ENCODE data around the gene TSPAN31. TPM values are rescaled to one million over a fixed set of nuclear protein-coding genes. Genes with fewer than 3 reads are reported as not detected.

TSPAN31 gene
- total RNA-seq, 4 donors from 2014 or later: 25.5 to 58.9 (median 32.2) TPM

- H3K4me3 ChIP-seq: peak overlapping the region in 1 of 4 donors; percentile 29
- intact Hi-C loops (cut with DNase I; ENCODE audit: low total_unique reads): no loop called here
- DNase-seq: no peak
- peaks cover 33 to 41% (median 37%) of the 10 kb centered on the region in 3 donors for H3K27me3 ChIP-seq
- no peak for TF ChIP-seq POLR2A (IDR thresholded peaks at IDR 0.05)
- no peak for TF ChIP-seq CTCF (IDR thresholded peaks at IDR 0.05 in 4 of 5, conservative IDR thresholded peaks at IDR 0.05 in 1 of 5)
- H3K27ac ChIP-seq: peak overlapping the region in 3 of 4 donors; percentile 54 to 93 (median 62)
- no peaks in the 10 kb centered on the region for H3K9me3 ChIP-seq
- H3K36me3 ChIP-seq: peaks cover 0 to 1% of the 10 kb centered on the region in 2 donors
- H3K4me1 ChIP-seq: peaks cover 19 to 20% of the 10 kb centered on the region in 2 donors
- no peak for ATAC-seq
- in situ Hi-C loops (cut with MboI; ENCODE audit: low sequenced_read_pairs in 4 of 4): no loop called here
These were observed 3.4 kb upstream of the TSPAN31 start for GRCh38 chr12:57741413-57741789.

- Histone ChIP-seq H3K4me1 (peaks cover 17 to 19% of the 10 kb centered on the region in 2 donors), H3K4me3 (peak overlapping the region in 1 of 4 donors; percentile 29), H3K36me3 (peaks cover 0 to 8% of the 10 kb centered on the region in 2 donors), H3K27ac (peak overlapping the region; percentile 31 to 93 (median 58)), H3K9me3 (no peaks in the 10 kb centered on the region), H3K27me3 (peaks cover 26 to 34% (median 30%) of the 10 kb centered on the region in 3 donors)
- ATAC-seq (no peak), DNase-seq (no peak)
- TF ChIP-seq CTCF (IDR thresholded peaks at IDR 0.05 in 4 of 5, conservative IDR thresholded peaks at IDR 0.05 in 1 of 5) (no peak), POLR2A (IDR thresholded peaks at IDR 0.05) (no peak)
- in situ Hi-C loops (cut with MboI; ENCODE audit: low sequenced_read_pairs in 4 of 4) (no loop called here), intact Hi-C loops (cut with DNase I; ENCODE audit: low total_unique reads) (no loop called here)
These were observed 2.7 kb upstream of the TSPAN31 start for GRCh38 chr12:57741844-57742738.

- H3K4me3 ChIP-seq: peak overlapping the region in 1 of 4 donors; percentile 81
- H3K4me1 ChIP-seq: peaks cover 10 to 12% of the 10 kb centered on the region in 2 donors
- intact Hi-C loops (cut with DNase I; ENCODE audit: low total_unique reads): loop anchor here (2.0 kb wide), 1 partner anchor 221 kb away; the partner anchor contains the start of gene MBD6
- no peak for TF ChIP-seq POLR2A (IDR thresholded peaks at IDR 0.05)
- no peak for TF ChIP-seq CTCF (IDR thresholded peaks at IDR 0.05 in 4 of 5, conservative IDR thresholded peaks at IDR 0.05 in 1 of 5)
- in situ Hi-C loops (cut with MboI; ENCODE audit: low sequenced_read_pairs in 4 of 4): no loop called here
- no peaks in the 10 kb centered on the region for H3K9me3 ChIP-seq
- no peak for DNase-seq
- peaks cover 9 to 18% (median 15%) of the 10 kb centered on the region in 3 donors for H3K27me3 ChIP-seq
- peak overlapping the region; percentile 93 to 99 (median 98) for H3K27ac ChIP-seq
- ATAC-seq: no peak
- H3K36me3 ChIP-seq: peaks cover 0 to 25% of the 10 kb centered on the region in 2 donors
These were observed 1.1 kb upstream of the TSPAN31 start for GRCh38 chr12:57743769-57744168.

GRCh38 chr12:57744194-57744776, 554 bp upstream of the TSPAN31 start:
- Histone ChIP-seq H3K9me3 (no peaks in the 10 kb centered on the region), H3K36me3 (peaks cover 0 to 30% of the 10 kb centered on the region in 2 donors), H3K4me1 (peaks cover 6 to 12% of the 10 kb centered on the region in 2 donors), H3K27me3 (peaks cover 4 to 12% (median 10%) of the 10 kb centered on the region in 3 donors), H3K4me3 (peak overlapping the region; percentile 81 to 96 (median 94)), H3K27ac (peak overlapping the region; percentile 93 to 99 (median 98))
- in situ Hi-C loops (cut with MboI; ENCODE audit: low sequenced_read_pairs in 4 of 4): no loop called here
- TF ChIP-seq POLR2A (IDR thresholded peaks at IDR 0.05): no peak
- no peak for TF ChIP-seq CTCF (IDR thresholded peaks at IDR 0.05 in 4 of 5, conservative IDR thresholded peaks at IDR 0.05 in 1 of 5)
- intact Hi-C loops (cut with DNase I; ENCODE audit: low total_unique reads): loop anchor here (2.0 kb wide), 1 partner anchor 221 kb away; the partner anchor contains the start of gene MBD6
- DNase-seq (peak in 1 of 2 donors; percentile 68), ATAC-seq (peak; percentile 7 to 66)
